Ovary (tissue), 3 donors: ENCODE data around the gene TOMM70.

Source experiments
- CTCF ChIP-seq, 3 donors: fragments of 450-650 bp in 2 of 3; fragments of 200-600 bp in 1 of 3; IDR thresholded peaks; one replicate each; pipeline versions ENCODE4 v1.5.1 to v1.8.0; 2016 to 2022; ENCODE audit warnings: antibody characterized with exemption in 3 of 3, mild to moderate bottlenecking in 1 of 3
- EP300 ChIP-seq: sonication (generic); formaldehyde crosslinking; IDR thresholded peaks from one replicate; pipeline ENCODE4 v1.6.1; 2017; ENCODE audit warnings: antibody characterized with exemption
- donor health status: DM: no; HTN: no; CAD: no.

GRCh38 chr3:100333051-100333450 is 67.8 kb downstream of the TOMM70 start:
- TF ChIP-seq CTCF (IDR thresholded peaks at IDR 0.05) = no peak
- TF ChIP-seq EP300 = no peak
